HFF-Myc (cell line): ENCODE data around the gene PHRF1.

ENCODE experiments used
- DNase-seq: peaks from one replicate; pipeline ENCODE4 v3.0.0-alpha.2; 2011; ENCODE audit warnings: low read depth; ENCODE audit errors: extremely low read depth
- H3K4me3 ChIP-seq: replicated peaks from 2 replicates; pipeline ENCODE4 v1.5.1; 2011; ENCODE audit warnings: low read depth, mild to moderate bottlenecking, control low read depth, low read length
- CTCF ChIP-seq: IDR thresholded peaks from 2 replicates; pipeline ENCODE4 v1.5.1; 2012; ENCODE audit warnings: mild to moderate bottlenecking, low read depth, low read length, control low read depth; ENCODE audit errors: missing control alignments

PHRF1 gene

GRCh38 chr11:621838-622237, 45.6 kb downstream of the PHRF1 start:
- H3K4me3 ChIP-seq = no peak overlapping the region
- TF ChIP-seq CTCF = no peak
- no peak for DNase-seq

- no peak for DNase-seq
- no peak overlapping the region for H3K4me3 ChIP-seq
- TF ChIP-seq CTCF = no peak
These were observed 47.1 kb downstream of the PHRF1 start for GRCh38 chr11:623349-623869.

GRCh38 chr11:623999-624704, 47.9 kb downstream of the PHRF1 start:
- DNase-seq = no peak
- no peak for TF ChIP-seq CTCF
- no peak overlapping the region for H3K4me3 ChIP-seq

GRCh38 chr11:624705-625635, 48.7 kb downstream of the PHRF1 start, which contains the start of gene CDHR5:
Gene CDHR5, minus strand, starts transcription at chr11:624955. Its CDS starts 53 bp downstream, at chr11:624902.
- H3K4me3 ChIP-seq = no peak within 1 kb of the TSS
- no peak for DNase-seq
- no peak for TF ChIP-seq CTCF

- H3K4me3 ChIP-seq = no peak overlapping the region
- no peak for DNase-seq
- no peak for TF ChIP-seq CTCF
These were observed 49.5 kb downstream of the PHRF1 start for GRCh38 chr11:625636-626268.

GRCh38 chr11:626475-627307, 50.4 kb downstream of the PHRF1 start, which contains the start of gene SCT:
Gene SCT, minus strand, starts transcription at chr11:627181. Its CDS starts 38 bp downstream, at chr11:627143.
- no peak within 1 kb of the TSS for H3K4me3 ChIP-seq
- no peak for TF ChIP-seq CTCF
- no peak for DNase-seq
